Measurements from ENCODE around the gene GNL3L.

Gene GNL3L

DNA sequence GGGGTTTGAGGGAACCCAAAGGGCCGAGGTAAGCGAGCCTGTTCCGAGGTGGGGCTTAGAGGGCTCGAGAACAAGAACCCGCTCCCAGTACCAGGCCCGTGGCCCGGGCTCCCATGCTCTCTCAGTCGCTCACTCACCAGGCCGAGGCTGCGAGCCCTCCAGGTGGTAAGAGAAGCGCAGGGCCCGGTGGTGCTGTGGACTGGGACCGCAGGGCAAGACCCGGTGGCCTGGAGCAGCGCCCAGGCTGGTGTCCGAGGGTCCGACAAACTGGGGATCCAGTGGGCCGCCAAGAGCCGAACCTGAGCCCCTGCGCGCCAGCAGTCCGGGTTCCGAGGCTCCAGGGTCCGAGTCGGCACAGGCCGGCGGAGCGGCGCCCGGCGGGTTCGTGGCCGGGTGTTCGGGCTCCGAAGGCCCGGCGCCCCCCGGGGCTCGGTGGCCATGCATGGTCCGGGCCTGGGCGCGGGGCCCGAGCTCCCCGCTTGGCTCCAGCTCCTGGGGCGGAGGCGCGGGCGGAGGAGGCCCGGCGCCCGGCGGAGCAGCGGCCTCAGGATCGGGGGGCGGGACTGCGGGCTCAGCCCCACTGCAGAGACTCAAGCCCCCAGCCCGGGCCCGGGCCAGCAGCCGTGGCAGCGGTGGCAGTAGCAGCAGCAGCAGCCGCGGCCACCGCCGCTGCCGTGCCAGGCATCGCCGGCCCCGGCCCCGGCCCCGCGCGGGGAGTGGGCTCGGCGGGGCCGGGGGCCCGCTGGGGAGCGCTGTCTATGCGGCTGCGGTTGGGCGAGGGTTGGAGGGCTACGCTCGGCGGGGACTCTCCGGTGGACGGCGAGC lies 34.8 kb upstream of the GNL3L start:
- TF ChIP-seq CTCF (IDR thresholded peaks at IDR 0.05; ENCODE audit: insufficient read depth, low read depth, low read length, missing control alignments): no peak
- H3K4me3 ChIP-seq (ENCODE audit: low read length): peak overlapping the region; percentile 53
- peak; percentile 34 for DNase-seq (ENCODE audit: low read depth)

DNA sequence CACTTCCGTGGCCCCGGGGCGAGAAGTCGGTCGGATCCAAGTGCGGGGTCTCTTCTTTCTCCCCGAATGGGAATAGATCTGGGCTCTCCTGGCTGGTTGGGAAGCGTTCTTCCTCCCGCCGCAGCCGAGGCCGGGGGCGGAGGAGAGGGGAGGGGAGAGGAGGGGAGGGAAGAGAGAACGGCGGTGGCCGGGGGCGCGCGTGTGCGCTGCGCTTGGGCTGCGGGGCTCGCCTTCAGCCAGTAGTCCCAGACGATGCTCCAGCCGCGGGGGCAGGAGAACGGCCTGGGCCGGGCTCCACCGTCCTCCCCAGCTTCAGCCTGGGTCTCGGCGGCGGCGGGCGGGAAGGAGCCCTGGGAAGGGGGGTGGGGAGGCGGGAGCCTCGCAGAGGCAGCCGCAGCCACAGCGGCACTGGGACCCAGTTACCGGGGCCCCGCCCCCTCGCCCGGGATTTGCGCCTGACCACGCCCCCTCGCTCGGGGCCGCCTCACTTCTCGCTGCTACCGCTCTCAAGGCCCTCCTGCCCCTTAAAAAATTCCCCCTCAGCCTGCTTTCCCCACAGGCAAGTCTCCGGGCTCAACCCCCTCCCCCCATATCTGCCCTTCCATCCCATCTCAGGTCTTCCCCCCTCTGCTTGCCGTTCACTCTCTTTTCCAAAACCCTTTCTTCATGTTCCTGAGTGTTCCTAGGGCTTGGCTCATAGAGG lies 34.1 kb upstream of the GNL3L start, which contains the start of gene FGD1:
Gene FGD1, minus strand, starts transcription at position 421 of the 703 bp plus-strand sequence. CDS start 802 bp downstream, outside the sequence.
- peak; percentile 58 for DNase-seq (ENCODE audit: low read depth)
- H3K4me3 ChIP-seq (ENCODE audit: low read length): peak within 1 kb of the TSS; percentile 53
- TF ChIP-seq CTCF (IDR thresholded peaks at IDR 0.05; ENCODE audit: insufficient read depth, low read depth, low read length, missing control alignments): no peak

- no peak for TF ChIP-seq CTCF (IDR thresholded peaks at IDR 0.05; ENCODE audit: insufficient read depth, low read depth, low read length, missing control alignments)
- peak overlapping the region; percentile 53 for H3K4me3 ChIP-seq (ENCODE audit: low read length)
- DNase-seq (ENCODE audit: low read depth): no peak
Observed at GRCh38 chrX:54496517-54496852, 33.5 kb upstream of the GNL3L start.

GRCh38 chrX:54496936-54497335 lies 33.1 kb upstream of the GNL3L start:
- no peak overlapping the region for H3K4me3 ChIP-seq (ENCODE audit: low read length)
- no peak for TF ChIP-seq CTCF (IDR thresholded peaks at IDR 0.05; ENCODE audit: insufficient read depth, low read depth, low read length, missing control alignments)
- no peak for DNase-seq (ENCODE audit: low read depth)

DNA sequence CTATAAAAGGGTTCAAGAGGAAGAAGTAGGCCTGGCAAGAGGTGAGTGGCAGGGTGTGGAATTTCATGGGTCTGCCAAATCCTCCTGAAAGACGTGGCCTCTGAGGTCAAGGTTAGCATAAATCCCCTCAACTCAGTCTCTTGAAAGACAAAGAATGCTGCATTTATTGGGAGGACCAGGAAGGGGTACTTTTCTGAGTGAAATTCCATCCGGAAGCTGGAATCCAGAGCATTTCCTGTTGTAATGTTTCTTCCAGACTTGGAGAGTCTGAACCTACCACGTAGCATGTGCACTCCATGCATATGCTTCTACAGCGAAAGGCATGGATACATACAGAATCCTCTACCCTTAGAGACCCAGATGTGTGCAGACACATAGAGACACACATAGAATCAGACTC lies 20.6 kb upstream of the GNL3L start:
- H3K4me3 ChIP-seq (ENCODE audit: low read length): no peak overlapping the region
- TF ChIP-seq CTCF (IDR thresholded peaks at IDR 0.05; ENCODE audit: insufficient read depth, low read depth, low read length, missing control alignments): no peak
- no peak for DNase-seq (ENCODE audit: low read depth)

DNA sequence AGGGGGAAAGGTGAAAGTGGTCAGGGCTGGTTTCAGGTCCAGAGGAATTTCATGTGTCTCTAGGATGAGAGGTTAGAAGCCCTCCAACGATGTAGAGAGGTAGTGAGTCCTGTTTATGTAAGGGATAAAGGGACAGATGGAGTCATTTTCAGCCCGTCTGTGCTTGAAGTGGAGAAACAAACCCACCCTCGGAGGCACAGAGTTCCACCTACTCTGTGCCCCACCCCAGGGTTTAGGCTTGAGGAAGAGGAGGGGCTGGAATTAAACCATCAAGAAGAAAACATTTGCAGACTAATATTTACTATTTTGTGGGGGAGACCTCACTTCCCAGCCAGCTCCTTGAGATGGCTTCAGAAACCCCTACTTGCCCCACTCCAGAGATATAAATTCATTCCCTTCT lies 868 bp upstream of the GNL3L start:
- DNase-seq (ENCODE audit: low read depth): no peak
- H3K4me3 ChIP-seq (ENCODE audit: low read length): peak overlapping the region; percentile 55
- TF ChIP-seq CTCF (IDR thresholded peaks at IDR 0.05; ENCODE audit: insufficient read depth, low read depth, low read length, missing control alignments): no peak

Data from epithelial cell of esophagus (primary cell).